ENCODE measurements around the gene EGFL8.
"Not testable (repeated sequence)": the region's sequence is repeated elsewhere in the genome, so short reads cannot be mapped to it uniquely, and the experiment has no call there.

Gene EGFL8

GRCh38 chr6:32198345-32198696, 33.9 kb downstream of the EGFL8 start:
- DNase-seq: no peak

DNA sequence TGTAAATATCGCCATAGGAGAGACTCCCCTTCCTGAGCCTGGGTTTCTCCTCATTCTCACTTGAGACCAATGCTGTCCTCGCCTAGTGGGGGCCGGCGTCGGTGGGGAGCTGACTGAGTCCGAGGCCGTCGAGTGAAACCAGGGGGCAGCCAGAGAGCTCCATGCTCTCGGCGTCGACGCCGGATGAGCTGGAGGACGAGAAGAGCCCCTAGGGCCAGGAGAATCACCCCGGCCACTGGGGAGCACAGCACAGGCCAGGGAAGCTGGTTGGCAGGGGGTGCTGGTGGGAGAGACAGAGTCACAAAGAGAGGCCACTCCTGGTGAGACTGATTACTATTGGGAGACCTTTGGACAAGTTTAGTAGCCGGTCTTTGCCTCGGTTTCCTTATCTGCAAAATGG, 34.5 kb downstream of the EGFL8 start:
- DNase-seq: no peak

GRCh38 chr6:32200711-32201475, 36.5 kb downstream of the EGFL8 start:
- no peak for DNase-seq

- no peak for DNase-seq
Measured at GRCh38 chr6:32202186-32202585, 37.8 kb downstream of the EGFL8 start.

DNA sequence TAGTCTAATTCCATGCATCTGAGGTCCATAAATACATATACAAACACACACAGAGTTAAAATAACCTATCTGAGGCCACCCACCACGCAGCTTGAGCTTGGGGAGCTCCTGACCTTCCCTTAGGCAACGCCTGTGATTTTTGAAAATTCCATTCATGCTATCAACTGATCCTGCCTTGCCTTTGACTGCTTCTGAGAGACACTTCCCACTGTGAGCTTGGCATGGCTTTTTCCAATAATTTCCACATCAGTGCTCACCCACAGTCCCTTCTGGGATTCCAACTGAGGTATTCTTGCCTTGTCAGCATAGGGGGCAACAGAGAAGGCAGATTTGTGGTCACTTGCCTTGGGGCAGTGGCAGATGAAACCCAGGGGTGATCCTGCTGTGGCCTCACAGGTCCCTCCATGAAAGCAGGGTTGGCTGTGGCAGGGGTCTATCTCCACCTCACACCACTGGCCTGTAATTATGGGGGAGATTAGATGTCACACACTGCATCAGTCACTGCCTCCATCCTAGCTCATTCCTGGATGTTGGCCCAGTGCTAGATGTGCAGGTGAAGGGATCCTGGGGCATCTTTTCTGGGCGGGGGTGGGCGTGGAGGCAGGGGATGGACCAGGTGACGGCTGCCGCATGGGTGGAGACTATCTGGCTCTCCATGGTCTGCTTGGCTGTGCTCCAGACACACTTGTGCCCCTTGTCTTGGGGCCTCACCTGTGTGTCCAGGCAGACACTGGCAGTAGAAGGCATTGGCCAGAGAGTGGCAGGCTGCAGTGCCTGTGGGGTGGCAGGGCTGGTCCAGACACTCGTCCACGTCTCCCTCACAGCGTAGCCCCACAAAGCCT, 39.3 kb downstream of the EGFL8 start:
- DNase-seq: no peak

- DNase-seq: no peak
Measured at GRCh38 chr6:32204268-32204715, 39.9 kb downstream of the EGFL8 start.

GRCh38 chr6:32208996-32209395, 44.6 kb downstream of the EGFL8 start:
- no peak for DNase-seq

DNA sequence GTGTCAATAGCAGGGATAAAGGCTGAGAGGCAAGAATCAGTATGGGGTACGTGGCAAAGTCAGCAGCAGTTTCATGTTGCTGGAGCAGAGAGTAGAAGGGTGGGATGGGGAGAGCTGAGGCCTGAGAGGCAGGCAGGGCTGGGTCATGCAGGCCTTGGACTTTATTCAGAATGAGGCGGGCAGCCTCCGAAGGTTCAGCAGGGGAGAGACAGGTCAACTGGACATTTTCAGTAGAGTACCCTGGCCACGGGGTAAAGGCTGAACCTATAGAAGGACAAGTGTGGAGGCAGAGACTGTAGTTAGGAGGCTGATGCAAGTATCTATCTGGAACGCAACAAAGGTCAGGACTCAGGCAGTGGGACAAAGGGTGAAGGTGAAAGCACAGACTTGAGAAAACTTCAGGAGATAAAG, 45.8 kb downstream of the EGFL8 start:
- no peak for DNase-seq

DNA sequence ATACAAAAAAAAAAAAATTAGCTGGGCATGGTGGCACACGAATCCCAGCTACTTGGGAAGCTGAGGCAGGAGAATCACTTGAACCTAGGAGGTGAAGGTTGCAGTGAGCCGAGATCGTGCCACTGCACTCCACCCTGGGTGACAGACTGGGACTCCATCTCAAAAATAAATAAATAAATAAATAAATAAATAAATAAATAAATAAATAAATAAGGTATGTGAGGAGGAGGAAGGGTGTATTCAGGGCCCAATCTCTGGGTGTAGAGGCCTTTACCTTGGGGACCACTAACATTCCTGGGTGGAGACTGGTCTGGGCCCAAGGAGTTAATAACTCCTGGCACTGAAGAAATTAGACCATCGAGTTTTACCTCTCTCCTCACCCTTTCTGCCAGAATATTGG, 47.0 kb downstream of the EGFL8 start:
- DNase-seq: not testable (repeated sequence)

DNA sequence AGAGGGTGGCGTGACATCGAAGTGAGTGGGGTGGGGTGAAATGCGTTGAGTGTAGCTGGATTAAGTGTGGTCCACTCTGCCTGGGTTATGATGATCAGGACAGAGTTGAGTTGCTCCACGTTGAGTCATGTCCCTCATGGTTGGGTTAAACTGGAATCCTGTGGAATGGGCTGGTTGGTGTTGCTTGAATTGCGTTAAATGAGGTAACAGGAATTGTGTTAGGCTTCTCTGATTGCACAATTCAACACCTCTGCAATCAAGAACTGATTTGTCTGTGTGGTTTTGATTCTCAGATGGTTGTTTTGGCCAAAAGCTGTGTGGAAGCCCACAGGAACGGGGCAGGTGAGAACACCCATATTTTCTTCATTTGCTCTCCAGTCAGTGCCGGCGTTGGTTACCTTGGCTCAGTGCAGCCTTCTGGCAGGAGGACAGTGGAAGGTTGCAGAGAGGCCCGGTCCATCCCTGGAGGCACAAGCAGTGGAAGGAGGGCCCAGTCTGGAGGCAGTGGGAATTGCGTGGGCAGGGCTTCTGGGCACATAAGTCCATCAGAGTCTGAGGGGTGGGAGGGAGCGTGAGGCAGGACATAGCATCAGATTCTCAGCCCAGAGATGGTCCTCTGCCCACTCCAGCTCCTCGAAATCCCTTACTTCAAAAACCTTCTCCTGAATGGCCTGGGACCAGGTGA, 47.8 kb downstream of the EGFL8 start:
- DNase-seq: no peak

- no peak for DNase-seq
Measured at GRCh38 chr6:32213649-32214048, 49.3 kb downstream of the EGFL8 start.

- no peak for DNase-seq
Measured at GRCh38 chr6:32214126-32214525, 49.7 kb downstream of the EGFL8 start.

DNA sequence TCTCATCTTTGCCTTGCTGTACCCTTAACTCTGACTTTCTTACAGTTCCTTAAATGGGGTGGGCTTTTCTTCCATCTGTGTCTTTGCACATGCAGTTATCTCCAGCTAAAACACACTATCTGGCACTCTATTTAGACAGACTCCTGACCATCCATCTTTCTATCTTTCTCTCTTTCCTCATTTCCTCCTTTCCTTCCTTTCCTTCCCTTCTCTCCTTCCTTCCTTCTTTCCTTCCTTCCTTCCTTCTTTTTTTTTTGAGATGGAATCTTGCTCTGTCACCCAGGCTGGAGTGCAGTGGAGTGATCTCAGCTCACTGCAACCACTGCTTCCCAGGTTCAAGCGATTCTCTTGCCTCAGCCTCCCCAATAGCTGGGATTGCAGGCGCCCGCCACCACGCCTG, 51.2 kb downstream of the EGFL8 start:
- no peak for DNase-seq

GRCh38 chr6:32216285-32216684, 51.9 kb downstream of the EGFL8 start:
- DNase-seq: no peak

- no peak for DNase-seq
Measured at GRCh38 chr6:32216998-32217397, 52.6 kb downstream of the EGFL8 start.
